Smooth muscle cell (in vitro differentiated cells): ENCODE data around the gene ERC2. TPM values are rescaled to one million over a fixed set of nuclear protein-coding genes. Genes with fewer than 3 reads are reported as not detected.
"Not testable (repeated sequence)": the region's sequence is repeated elsewhere in the genome, so short reads cannot be mapped to it uniquely, and the experiment has no call there.

Experiments used
- DNase-seq: peaks from one replicate; lab custom pipeline; 2025; ENCODE audit not compliant: unreplicated experiment; lab: John Stamatoyannopoulos, UW
- H2AFZ ChIP-seq: fragments of 200-600 bp; sonication (generic); 2 replicates; pipeline ENCODE4 v1.6.0; 2016; ENCODE audit warnings: antibody characterized with exemption, low read depth, mild to moderate bottlenecking
- H3F3A ChIP-seq: fragments of 200-600 bp; sonication (generic); 2 replicates; pipeline ENCODE4 v1.6.0; 2017; ENCODE audit warnings: antibody characterized with exemption, low read depth
- H3K27ac ChIP-seq: fragments of 200-600 bp; sonication (generic); 2 replicates; pipeline ENCODE4 v1.5.1; 2016; ENCODE audit warnings: low read depth, mild to moderate bottlenecking
- H3K27me3 ChIP-seq: fragments of 200-600 bp; sonication (generic); 2 replicates; pipeline ENCODE4 v1.6.1; 2016; ENCODE audit warnings: low read depth, mild to moderate bottlenecking
- H3K36me3 ChIP-seq: fragments of 200-600 bp; sonication (generic); 2 replicates; pipeline ENCODE4 v1.5.1; 2016; ENCODE audit warnings: low read depth
- H3K4me1 ChIP-seq: fragments of 200-600 bp; sonication (generic); 2 replicates; pipeline ENCODE4 v1.5.1; 2016; ENCODE audit warnings: low read depth
- H3K4me2 ChIP-seq: fragments of 200-600 bp; sonication (generic); 2 replicates; pipeline ENCODE4 v1.6.0; 2016; ENCODE audit warnings: mild to moderate bottlenecking
- H3K4me3 ChIP-seq: fragments of 200-600 bp; sonication (generic); 2 replicates; pipeline ENCODE4 v1.5.1; 2016; ENCODE audit warnings: mild to moderate bottlenecking
- H3K79me2 ChIP-seq: fragments of 200-600 bp; sonication (generic); 2 replicates; pipeline ENCODE4 v1.6.0; 2016; ENCODE audit warnings: low read depth, mild to moderate bottlenecking
- H3K9ac ChIP-seq: fragments of 200-600 bp; sonication (generic); 2 replicates; pipeline ENCODE4 v1.6.0; 2016; ENCODE audit warnings: low read depth
- H3K9me3 ChIP-seq: fragments of 200-600 bp; sonication (generic); replicated peaks from 2 replicates; pipeline ENCODE4 v1.5.1; 2016; ENCODE audit warnings: low read depth
- H4K20me1 ChIP-seq: fragments of 200-600 bp; sonication (generic); 2 replicates; pipeline ENCODE4 v1.6.0; 2016; ENCODE audit warnings: low read depth
- WGBS: methylation state at CpG from one replicate; pipeline ENCODE4 v1.1.7; 2016; ENCODE audit warnings: low lambda C conversion rate; 5-methylcytosine and 5-hydroxymethylcytosine counted together
- polyA plus RNA-seq: library from polyadenylated mRNA; unstranded; fragments of >200 nt; fragmentation: Nextera tagmentation; extraction: Ambion mirVana; gene quantifications from 2 replicates; pipeline ENCODE4 v1.2.1, GENCODE V29; 2016
- total RNA-seq: library from RNA; depleted of rRNA; stranded (reverse); fragments of >200 nt; gene quantifications from 2 replicates; pipeline ENCODE4 v1.2.3, GENCODE V29; 2014
- TF ChIP-seq, protein P1 (sequence below): fragments of 200-600 bp; sonication (generic); IDR thresholded peaks from 2 replicates; pipeline ENCODE4 v1.5.1; 2017; ENCODE audit warnings: borderline replicate concordance, mild to moderate bottlenecking, antibody characterized with exemption; ENCODE audit not compliant: insufficient read depth, poor library complexity, severe bottlenecking

The ERC2 gene
- total and polyA plus RNA-seq, 2 experiments from 2014 or later: 1.1 TPM; not detected in 1

DNA sequence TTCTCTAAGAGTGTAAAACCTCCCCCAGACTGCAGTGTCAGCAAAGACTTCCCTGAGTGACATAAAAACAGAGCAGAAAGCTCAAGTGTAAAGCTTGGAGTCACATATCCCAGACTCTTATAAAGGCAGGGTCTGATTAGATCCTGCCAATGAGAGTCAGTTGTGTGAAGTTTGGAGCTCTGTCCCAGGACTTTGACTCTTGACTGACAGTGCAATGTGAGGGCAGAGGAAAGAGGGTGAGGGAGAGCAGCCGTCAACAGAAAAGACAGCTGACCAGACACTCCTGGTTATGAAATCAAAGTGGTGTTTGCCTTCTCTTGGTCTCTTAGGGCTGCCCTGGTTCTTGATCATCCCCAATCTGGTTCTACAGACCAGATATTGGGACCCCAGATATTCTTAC is 393.2 kb downstream of the ERC2 start:
- Histone ChIP-seq H3F3A (no peaks in the 10 kb centered on the region), H3K4me3 (no peak overlapping the region), H3K79me2 (no peaks in the 10 kb centered on the region), H3K27ac (no peak overlapping the region), H2AFZ (no peak overlapping the region), H3K9me3 (no peaks in the 10 kb centered on the region), H3K4me2 (no peak overlapping the region), H3K4me1 (no peaks in the 10 kb centered on the region), H3K9ac (no peak overlapping the region), H3K36me3 (no peaks in the 10 kb centered on the region), H3K27me3 (no peaks in the 10 kb centered on the region), H4K20me1 (no peaks in the 10 kb centered on the region)
- TF ChIP-seq, protein P1, sequence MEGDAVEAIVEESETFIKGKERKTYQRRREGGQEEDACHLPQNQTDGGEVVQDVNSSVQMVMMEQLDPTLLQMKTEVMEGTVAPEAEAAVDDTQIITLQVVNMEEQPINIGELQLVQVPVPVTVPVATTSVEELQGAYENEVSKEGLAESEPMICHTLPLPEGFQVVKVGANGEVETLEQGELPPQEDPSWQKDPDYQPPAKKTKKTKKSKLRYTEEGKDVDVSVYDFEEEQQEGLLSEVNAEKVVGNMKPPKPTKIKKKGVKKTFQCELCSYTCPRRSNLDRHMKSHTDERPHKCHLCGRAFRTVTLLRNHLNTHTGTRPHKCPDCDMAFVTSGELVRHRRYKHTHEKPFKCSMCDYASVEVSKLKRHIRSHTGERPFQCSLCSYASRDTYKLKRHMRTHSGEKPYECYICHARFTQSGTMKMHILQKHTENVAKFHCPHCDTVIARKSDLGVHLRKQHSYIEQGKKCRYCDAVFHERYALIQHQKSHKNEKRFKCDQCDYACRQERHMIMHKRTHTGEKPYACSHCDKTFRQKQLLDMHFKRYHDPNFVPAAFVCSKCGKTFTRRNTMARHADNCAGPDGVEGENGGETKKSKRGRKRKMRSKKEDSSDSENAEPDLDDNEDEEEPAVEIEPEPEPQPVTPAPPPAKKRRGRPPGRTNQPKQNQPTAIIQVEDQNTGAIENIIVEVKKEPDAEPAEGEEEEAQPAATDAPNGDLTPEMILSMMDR: no peak
- DNase-seq: no peak
- WGBS: 38% methylated on average over 1 of the region's 1 CpG

GRCh38 chr3:56069766-56070165 is 398.5 kb downstream of the ERC2 start:
- Histone ChIP-seq H3K4me1 (no peaks in the 10 kb centered on the region), H3K9me3 (no peaks in the 10 kb centered on the region), H3K9ac (no peak overlapping the region), H3K4me2 (no peak overlapping the region), H3K79me2 (no peaks in the 10 kb centered on the region), H3K4me3 (no peak overlapping the region), H3K27me3 (no peaks in the 10 kb centered on the region), H2AFZ (no peak overlapping the region), H3K27ac (no peak overlapping the region), H4K20me1 (no peaks in the 10 kb centered on the region), H3K36me3 (no peaks in the 10 kb centered on the region), H3F3A (no peaks in the 10 kb centered on the region)
- TF ChIP-seq, protein P1: no peak
- DNase-seq: no peak

DNA sequence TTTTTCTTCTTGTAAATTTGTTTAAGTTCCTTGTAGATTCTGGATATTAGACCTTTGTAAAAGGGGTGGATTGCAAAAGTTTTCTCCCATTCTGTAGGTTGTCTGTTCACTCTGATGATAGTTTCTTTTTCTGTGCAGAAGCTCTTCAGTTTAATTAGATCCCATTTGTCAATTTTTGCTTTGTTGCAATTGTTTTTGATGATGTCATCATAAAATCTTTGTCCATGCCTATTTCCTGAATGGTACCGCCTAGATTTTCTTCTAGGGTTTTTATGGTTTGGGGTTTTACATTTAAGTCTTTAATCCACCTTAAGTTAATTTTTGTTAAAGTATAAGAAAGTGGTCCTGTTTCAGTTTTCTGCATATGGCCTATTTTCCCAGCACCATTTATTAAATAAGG is 401.9 kb downstream of the ERC2 start:
- H3K9ac ChIP-seq, H3K36me3 ChIP-seq, H3K4me1 ChIP-seq, H3K79me2 ChIP-seq, H3K4me3 ChIP-seq, DNase-seq, H3K9me3 ChIP-seq, H3K27ac ChIP-seq, H3K27me3 ChIP-seq, H3K4me2 ChIP-seq, H2AFZ ChIP-seq, H3F3A ChIP-seq, H4K20me1 ChIP-seq: not testable (repeated sequence)
- 93% methylated on average over 1 of the region's 1 CpG for WGBS

DNA sequence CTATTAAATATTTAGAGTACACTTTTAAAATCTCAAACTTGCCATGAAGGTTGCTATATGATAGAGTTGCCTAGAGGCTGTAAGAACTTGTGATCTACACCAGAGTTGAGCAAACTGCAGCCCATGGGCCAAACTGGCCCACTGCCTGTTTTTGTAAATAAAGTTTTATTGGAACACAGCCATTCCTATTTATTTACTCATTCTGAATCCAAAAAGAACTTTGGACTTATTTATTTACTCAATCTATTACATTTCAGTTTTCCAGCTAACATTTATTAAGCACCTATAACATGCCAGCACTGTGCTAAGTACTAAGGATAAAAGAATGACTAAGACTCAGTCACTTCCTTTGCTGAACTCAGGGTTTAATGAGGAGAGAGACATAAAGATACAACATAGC is 403.6 kb downstream of the ERC2 start:
- Histone ChIP-seq H3K4me3 (no peak overlapping the region), H3K4me1 (no peaks in the 10 kb centered on the region), H3K79me2 (no peaks in the 10 kb centered on the region), H2AFZ (no peak overlapping the region), H3F3A (no peaks in the 10 kb centered on the region), H3K4me2 (no peak overlapping the region), H3K27ac (no peak overlapping the region), H3K9me3 (no peaks in the 10 kb centered on the region), H3K27me3 (no peaks in the 10 kb centered on the region), H4K20me1 (no peaks in the 10 kb centered on the region), H3K9ac (no peak overlapping the region), H3K36me3 (no peaks in the 10 kb centered on the region)
- no peak for DNase-seq
- TF ChIP-seq, protein P1: no peak
